ENCODE measurements around the gene LCN6. TPM values are rescaled to one million over a fixed set of nuclear protein-coding genes. Genes with fewer than 3 reads are reported as not detected.

The LCN6 gene
- total RNA-seq, 2 experiments from 2014 or later = not detected

DNA sequence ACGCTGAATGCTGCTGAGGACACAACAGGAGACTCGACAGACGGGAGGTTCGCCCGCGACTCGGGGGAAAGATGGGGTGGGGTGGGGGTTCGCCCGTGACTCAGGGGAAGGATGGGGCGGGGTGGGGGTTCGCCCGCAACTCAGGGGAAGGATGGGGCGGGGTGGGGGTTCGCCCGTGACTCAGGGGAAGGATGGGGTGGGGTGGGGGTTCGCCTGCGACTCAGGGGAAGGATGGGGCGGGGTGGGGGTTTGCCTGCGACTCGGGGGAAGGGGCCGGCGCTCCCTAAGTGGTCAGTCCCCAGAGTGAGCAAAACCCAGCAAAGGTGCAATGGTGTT, 2.2 kb downstream of the LCN6 start:
- H3K27ac Mint-ChIP-seq = no peak overlapping the region
- CTCF ChIA-PET = no interaction called here
- H3K36me3 Mint-ChIP-seq (ENCODE audit: low read depth) = no peaks in the 10 kb centered on the region
- no peak overlapping the region for H3K4me3 Mint-ChIP-seq
- DNase-seq = no peak
- peaks cover 3% of the 10 kb centered on the region for H3K9me3 Mint-ChIP-seq
- intact Hi-C loops (cut with micrococcal nuclease) = no loop called here
- no peaks in the 10 kb centered on the region for H3K27me3 Mint-ChIP-seq (ENCODE audit: low read depth)
- peaks cover 23% of the 10 kb centered on the region for H3K4me1 Mint-ChIP-seq (ENCODE audit: low read depth)

DNA sequence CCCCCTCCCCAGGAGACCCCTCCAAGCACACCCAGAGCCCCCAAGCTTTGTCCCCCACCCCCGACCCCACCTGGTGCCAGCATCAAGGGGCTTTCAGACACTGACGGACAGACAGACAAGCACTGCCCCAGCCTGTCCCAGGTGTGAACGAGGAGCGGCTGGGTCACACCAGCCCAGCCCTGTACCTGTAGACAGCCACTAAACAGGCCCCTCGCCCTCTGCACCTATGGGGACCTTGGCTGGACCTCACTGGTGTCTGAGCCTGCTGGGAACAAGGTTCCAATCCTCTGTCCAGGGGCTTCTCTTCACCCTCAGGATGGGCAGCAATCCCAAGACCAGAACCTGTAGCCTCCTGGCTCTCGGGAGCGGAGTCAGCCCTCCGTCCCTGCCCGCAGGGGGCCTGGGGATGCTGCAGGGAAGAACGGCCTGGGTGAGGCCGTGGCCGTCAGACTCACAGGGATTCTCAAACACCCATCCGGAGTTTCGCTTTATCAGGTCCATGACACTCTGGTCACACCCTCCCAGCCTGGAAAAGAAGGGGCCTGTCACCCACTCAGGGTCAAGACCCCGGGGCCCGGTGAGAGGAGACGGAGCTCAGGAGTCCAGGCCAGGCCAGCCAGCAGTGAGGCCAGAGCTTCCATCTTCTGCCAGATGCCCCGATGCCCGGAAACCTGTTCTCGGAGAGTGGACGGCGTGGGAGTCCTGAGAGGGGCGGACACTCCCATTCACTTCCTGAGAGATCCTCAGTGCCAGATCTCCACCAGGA, 2.8 kb downstream of the LCN6 start:
- CTCF ChIA-PET = interaction anchor here (0.6 to 1.2 kb wide), 2 partner anchors 17 to 38 kb away, joined by 3 to 4 read pairs; no protein-coding TSS in a partner anchor
- Mint-ChIP-seq H3K4me3 (no peak overlapping the region), H3K36me3 (ENCODE audit: low read depth) (no peaks in the 10 kb centered on the region), H3K27ac (no peak overlapping the region), H3K27me3 (ENCODE audit: low read depth) (no peaks in the 10 kb centered on the region), H3K4me1 (ENCODE audit: low read depth) (peaks cover 21% of the 10 kb centered on the region), H3K9me3 (peaks cover under 1% of the 10 kb centered on the region)
- intact Hi-C loops (cut with micrococcal nuclease) = no loop called here
- no peak for DNase-seq

DNA sequence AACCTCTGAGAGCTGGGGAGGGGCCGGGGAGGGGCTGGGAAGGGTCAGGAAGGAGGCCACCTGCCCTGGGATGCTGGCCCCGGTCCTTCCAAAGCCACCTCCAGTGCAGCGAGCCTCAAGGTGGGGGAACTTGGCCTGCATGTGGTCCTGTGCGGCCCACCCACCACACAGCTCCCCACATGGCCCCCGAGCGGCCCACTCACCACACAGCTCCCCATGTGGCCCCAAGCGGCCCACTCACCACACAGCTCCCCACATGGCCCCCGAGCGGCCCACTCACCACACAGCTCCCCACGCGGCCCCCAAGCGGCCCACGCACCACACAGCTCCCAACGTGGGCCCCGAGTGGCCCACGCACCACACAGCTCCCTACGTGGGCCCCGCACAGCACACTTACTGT, 3.6 kb downstream of the LCN6 start:
- intact Hi-C loops (cut with micrococcal nuclease) = no loop called here
- H3K36me3 Mint-ChIP-seq (ENCODE audit: low read depth) = no peaks in the 10 kb centered on the region
- no peaks in the 10 kb centered on the region for H3K9me3 Mint-ChIP-seq
- H3K27ac Mint-ChIP-seq = no peak overlapping the region
- no peaks in the 10 kb centered on the region for H3K27me3 Mint-ChIP-seq (ENCODE audit: low read depth)
- no peak overlapping the region for H3K4me3 Mint-ChIP-seq
- peaks cover 18% of the 10 kb centered on the region for H3K4me1 Mint-ChIP-seq (ENCODE audit: low read depth)
- CTCF ChIA-PET = interaction anchor here (0.5 to 1.2 kb wide), 4 partner anchors 16 to 256 kb away, joined by 3 to 4 read pairs (median 4); no protein-coding TSS in a partner anchor
- DNase-seq = no peak

DNA sequence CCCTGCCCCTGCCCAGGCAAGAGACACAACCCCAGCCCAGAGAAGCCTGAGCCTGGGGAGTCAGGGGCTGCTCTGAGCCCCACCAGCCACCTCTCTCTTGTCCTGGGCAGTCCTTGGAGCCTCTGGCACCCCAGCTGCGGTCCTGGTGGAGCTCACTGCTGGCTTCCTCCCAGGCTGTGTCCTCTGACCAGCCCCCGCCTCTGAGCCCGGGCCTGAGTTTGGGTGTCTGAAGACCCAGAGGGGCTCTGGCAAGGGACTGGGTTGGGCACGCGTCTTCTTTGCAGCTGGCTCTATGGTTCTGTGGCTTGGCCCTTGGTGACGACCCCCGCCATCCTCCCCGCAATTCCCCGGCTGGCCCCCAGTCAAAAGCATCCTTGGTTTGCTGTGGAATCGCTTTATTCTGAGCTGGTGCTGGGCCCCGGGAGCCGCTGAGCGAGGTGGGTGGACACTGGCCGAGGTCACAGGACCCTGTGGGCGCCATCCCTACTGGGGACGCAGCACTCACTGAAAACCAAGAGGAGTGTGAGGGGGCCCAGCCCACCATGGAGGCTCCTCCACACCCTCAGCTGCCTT, 4.6 kb downstream of the LCN6 start:
- CTCF ChIA-PET = interaction anchor here (4.5 kb wide), 1 partner anchor 14 kb away, joined by 14 read pairs; the partner anchor contains the start of gene LCN8
- Mint-ChIP-seq H3K4me3 (no peak overlapping the region), H3K4me1 (ENCODE audit: low read depth) (peaks cover 18% of the 10 kb centered on the region), H3K27me3 (ENCODE audit: low read depth) (no peaks in the 10 kb centered on the region), H3K9me3 (no peaks in the 10 kb centered on the region), H3K36me3 (ENCODE audit: low read depth) (no peaks in the 10 kb centered on the region), H3K27ac (no peak overlapping the region)
- no peak for DNase-seq
- intact Hi-C loops (cut with micrococcal nuclease) = no loop called here

DNA sequence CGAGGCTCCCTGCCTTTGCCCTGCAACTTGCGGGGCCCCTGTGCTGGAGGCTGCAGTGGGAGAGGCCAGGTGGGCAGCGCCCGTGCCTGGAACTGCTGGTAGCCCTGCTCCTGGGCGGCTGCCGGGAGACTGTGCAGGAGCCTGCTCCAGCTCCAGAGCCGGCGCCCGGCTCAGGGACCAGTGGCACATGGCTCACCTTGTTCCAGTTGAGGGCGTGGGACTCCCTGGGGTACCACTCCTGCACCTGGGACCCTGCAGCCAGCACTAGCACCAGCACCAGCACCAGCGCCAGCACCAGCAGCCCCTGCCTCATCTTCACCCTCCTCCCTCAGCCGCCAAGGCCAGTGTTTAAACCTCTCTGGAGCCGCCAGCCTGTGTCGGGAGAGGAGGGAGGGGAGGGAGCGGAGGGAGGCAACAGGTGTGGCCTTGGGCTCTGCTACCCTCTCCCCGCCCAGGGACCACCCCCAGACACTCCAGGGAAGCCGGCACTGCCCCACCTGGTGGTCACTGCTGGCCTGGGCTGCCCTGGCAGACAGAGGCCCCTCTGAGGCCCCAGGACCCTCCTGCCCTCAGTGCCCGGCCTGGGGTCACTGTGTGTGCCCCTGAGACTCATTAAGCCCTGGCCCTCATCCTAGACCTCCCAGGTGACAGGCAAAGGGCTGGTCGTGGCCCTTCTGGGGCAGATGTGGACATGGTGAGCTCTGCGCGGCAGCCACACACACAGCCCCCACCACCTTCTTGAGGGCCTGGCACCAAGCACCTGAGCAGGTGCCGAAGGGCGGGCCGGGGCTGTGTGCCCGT, 5.5 kb downstream of the LCN6 start, which contains the start of gene LCN10:
LCN10 (minus strand) TSS at position 350 of the 801 bp plus-strand sequence; CDS start at position 313, 37 bp downstream.
- Mint-ChIP-seq H3K4me3 (peak within 1 kb of the TSS; percentile 61), H3K36me3 (ENCODE audit: low read depth) (no peaks in the 10 kb centered on the region), H3K4me1 (ENCODE audit: low read depth) (peaks cover 18% of the 10 kb centered on the region), H3K27me3 (ENCODE audit: low read depth) (no peaks in the 10 kb centered on the region), H3K9me3 (no peaks in the 10 kb centered on the region), H3K27ac (no peak within 1 kb of the TSS)
- no peak for DNase-seq
- intact Hi-C loops (cut with micrococcal nuclease) = no loop called here
- CTCF ChIA-PET = interaction anchor here (1.3 to 4.5 kb wide), 2 partner anchors 15 kb away, joined by 4 to 14 read pairs; partner anchors contain the start of gene LCN8

DNA sequence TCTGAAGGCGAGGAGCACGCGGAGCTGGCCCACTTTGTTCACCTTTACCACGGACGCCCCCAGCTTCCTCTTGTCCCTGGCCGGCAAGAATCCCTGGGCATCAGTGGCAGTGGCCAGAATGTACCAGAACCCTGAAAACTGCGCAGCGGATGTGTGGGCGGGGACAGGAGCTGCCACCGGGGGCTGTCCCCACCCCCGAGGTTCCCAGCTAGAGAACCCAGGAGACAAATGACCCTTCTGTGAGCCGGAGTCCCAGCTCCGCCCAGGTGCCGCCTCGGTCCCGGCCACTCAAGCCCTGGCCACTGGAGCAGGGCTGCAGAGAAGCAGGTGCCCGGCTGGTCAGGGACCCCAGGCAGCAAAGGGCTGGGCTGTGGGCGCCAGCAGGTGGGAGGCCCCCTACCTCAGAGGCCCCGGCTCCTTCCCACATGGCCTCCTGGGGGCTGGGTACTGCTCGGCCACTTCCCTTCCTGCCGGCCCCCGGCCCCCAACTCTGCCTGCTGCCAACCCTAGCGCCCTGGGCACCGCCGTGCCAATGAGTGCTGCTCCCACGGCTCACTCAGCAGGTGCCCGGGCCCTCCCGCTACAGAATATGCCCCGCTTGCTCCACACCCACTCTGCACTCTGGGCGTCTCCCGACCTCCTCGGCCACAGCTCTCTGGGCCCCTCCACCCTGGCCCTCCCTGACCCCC, 6.3 kb downstream of the LCN6 start:
- H3K27me3 Mint-ChIP-seq (ENCODE audit: low read depth) = no peaks in the 10 kb centered on the region
- no peaks in the 10 kb centered on the region for H3K9me3 Mint-ChIP-seq
- H3K36me3 Mint-ChIP-seq (ENCODE audit: low read depth) = no peaks in the 10 kb centered on the region
- H3K27ac Mint-ChIP-seq = no peak overlapping the region
- CTCF ChIA-PET = interaction anchor here (0.7 to 4.5 kb wide), 3 partner anchors 14 to 24 kb away, joined by 3 to 14 read pairs (median 4); partner anchors contain the start of gene LCN8
- peaks cover 18% of the 10 kb centered on the region for H3K4me1 Mint-ChIP-seq (ENCODE audit: low read depth)
- intact Hi-C loops (cut with micrococcal nuclease) = no loop called here
- peak; percentile 78 for DNase-seq
- H3K4me3 Mint-ChIP-seq = peak overlapping the region; percentile 61

DNA sequence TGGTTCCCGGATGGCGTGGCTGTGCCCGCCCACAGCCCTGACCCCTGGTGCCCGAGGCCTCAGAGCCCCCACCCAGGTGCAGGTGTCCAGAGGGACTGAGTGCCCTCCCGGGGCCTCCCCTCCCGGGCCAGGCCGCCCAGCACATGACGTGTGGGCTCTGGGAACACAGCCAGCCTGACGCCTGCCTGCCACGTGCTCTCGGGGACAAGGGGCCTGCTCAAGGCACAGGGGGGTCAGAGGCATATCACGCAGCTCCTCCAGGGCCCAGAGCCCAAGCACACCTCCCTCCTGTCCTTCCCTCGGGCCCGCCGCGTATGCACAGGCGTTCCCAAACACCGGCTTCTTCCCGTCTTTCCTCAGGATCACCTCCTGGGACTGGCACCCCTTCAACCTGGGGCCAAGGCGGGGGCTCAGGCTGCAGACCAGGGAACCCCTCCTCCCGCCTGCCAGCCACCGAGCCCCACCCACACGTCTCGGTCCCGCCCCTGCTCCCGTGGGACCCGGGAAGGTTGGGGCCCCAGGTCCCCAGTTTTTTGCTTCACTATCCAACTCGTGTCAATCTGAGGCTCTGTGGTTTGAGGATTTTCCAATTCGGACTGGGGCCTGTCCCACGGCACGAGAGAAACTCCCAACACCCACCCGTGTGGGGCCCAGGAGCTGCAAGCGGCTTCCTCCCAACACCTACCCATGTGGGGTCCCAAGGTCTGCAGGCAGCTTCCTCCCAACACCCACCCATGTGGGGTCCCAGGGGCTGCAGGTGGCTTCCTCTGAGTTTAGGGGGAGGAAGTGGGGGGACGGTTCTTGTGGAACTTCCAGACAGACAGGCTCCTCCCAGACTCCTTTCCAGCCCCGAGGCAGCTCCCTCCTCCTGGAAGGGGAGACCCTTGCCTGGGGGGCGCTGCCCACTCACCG, 7.1 kb downstream of the LCN6 start:
- CTCF ChIA-PET = interaction anchor here (0.7 to 4.5 kb wide), 3 partner anchors 13 to 25 kb away, joined by 3 to 14 read pairs (median 4); partner anchors contain the start of gene LCN8
- Mint-ChIP-seq H3K27me3 (ENCODE audit: low read depth) (no peaks in the 10 kb centered on the region), H3K4me3 (peak overlapping the region; percentile 61), H3K36me3 (ENCODE audit: low read depth) (no peaks in the 10 kb centered on the region), H3K9me3 (no peaks in the 10 kb centered on the region), H3K4me1 (ENCODE audit: low read depth) (peaks cover 18% of the 10 kb centered on the region), H3K27ac (no peak overlapping the region)
- intact Hi-C loops (cut with micrococcal nuclease) = no loop called here
- peak; percentile 38 for DNase-seq

DNA sequence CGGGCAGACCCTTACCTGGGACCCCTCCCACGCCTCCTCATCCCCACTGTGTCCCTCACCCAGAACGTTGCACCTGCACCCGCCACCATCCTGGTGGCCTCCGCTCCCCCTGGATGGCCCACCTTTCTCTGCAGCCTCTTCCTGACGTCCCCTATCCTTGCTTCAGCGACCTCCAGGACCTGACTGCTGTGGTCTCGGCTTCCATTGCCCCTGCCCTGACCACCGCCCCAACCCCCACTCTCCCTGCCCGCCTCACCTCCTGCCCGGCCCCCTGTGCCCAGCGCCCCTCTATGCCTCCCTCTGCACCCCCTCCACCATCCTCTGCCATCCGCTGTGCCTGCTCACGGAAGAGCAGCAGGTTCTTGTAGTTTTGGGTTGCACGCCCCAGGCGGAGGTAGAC, 7.8 kb downstream of the LCN6 start:
- intact Hi-C loops (cut with micrococcal nuclease) = no loop called here
- CTCF ChIA-PET = interaction anchor here (1.1 to 4.5 kb wide), 2 partner anchors 14 to 18 kb away, joined by 5 to 14 read pairs; partner anchors contain the start of gene LCN8
- DNase-seq = no peak
- Mint-ChIP-seq H3K9me3 (no peaks in the 10 kb centered on the region), H3K27me3 (ENCODE audit: low read depth) (no peaks in the 10 kb centered on the region), H3K36me3 (ENCODE audit: low read depth) (no peaks in the 10 kb centered on the region), H3K4me3 (peak overlapping the region; percentile 41), H3K27ac (no peak overlapping the region), H3K4me1 (ENCODE audit: low read depth) (peaks cover 18% of the 10 kb centered on the region)

DNA sequence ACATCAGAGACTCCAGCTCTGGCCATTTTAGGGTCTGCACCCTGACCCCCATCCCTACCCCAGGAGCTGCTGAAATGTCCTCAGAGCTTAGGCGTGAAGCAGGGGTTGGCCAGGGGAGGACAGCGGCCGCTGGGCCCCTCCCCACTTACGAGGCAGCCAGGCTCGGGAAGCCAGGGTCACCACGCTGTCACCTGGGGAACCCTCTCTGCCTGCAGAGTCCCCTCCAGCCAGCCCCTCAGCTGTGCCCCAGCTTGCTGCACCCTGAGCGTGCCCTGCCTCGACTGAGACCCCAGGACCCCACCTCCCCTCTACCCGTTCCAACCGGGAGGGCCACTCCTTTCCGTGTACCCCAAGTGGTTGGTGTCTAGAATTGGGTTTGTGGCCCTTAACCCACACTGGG, 8.3 kb downstream of the LCN6 start:
- Mint-ChIP-seq H3K27ac (no peak overlapping the region), H3K9me3 (no peaks in the 10 kb centered on the region), H3K4me3 (peak overlapping the region; percentile 41), H3K27me3 (ENCODE audit: low read depth) (no peaks in the 10 kb centered on the region), H3K36me3 (ENCODE audit: low read depth) (no peaks in the 10 kb centered on the region), H3K4me1 (ENCODE audit: low read depth) (peaks cover 18% of the 10 kb centered on the region)
- intact Hi-C loops (cut with micrococcal nuclease) = no loop called here
- DNase-seq = no peak
- CTCF ChIA-PET = interaction anchor here (1.1 to 4.5 kb wide), 2 partner anchors 13 to 18 kb away, joined by 5 to 14 read pairs; partner anchors contain the start of gene LCN8

DNA sequence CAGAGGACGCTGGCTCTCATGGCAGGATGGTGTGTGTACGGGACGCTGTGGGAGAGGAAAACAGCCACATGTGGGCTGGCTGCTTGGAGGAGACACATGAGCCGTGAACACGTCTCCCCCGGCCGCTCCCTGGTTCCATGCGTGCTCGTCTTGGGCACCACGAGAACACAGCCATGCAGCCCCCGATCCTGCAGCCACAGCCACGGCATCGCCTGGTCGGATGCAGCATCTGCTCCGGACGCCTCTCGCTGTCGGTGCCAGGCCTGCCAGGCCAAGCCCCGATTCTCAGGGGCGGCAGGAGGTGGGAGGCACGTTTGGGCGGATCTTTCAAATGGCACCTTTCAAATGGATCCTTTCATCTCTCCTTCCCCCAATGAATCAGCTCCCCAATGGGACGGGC, 8.8 kb downstream of the LCN6 start:
- Mint-ChIP-seq H3K9me3 (no peaks in the 10 kb centered on the region), H3K4me3 (no peak overlapping the region), H3K36me3 (ENCODE audit: low read depth) (no peaks in the 10 kb centered on the region), H3K27ac (no peak overlapping the region), H3K27me3 (ENCODE audit: low read depth) (no peaks in the 10 kb centered on the region), H3K4me1 (ENCODE audit: low read depth) (peaks cover 21% of the 10 kb centered on the region)
- intact Hi-C loops (cut with micrococcal nuclease) = no loop called here
- no peak for DNase-seq
- CTCF ChIA-PET = interaction anchor here (1.1 to 4.5 kb wide), 2 partner anchors 13 to 19 kb away, joined by 5 to 14 read pairs; partner anchors contain the start of gene LCN8

DNA sequence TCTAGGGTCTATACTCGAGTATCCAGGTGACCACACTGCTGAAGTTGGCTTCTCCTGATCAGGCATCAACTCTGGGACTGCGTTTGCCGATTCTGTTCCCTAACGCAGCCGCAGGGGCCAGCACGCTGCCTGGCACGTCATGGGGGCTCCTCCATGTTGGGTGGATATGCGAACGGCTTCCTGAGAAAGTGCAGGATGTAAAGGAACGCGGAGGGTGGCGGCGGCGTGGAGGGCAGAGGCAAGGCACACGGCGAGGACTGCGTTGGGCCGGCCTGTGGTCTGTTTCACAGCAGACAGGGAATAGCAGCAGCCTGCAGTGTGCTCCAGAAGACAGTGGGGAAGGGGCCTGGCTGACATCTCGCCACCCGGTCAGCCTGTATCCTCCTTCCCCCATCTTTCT, 9.4 kb downstream of the LCN6 start:
- Mint-ChIP-seq H3K4me3 (no peak overlapping the region), H3K9me3 (no peaks in the 10 kb centered on the region), H3K27ac (no peak overlapping the region), H3K4me1 (ENCODE audit: low read depth) (peaks cover 24% of the 10 kb centered on the region), H3K36me3 (ENCODE audit: low read depth) (no peaks in the 10 kb centered on the region), H3K27me3 (ENCODE audit: low read depth) (no peaks in the 10 kb centered on the region)
- DNase-seq = no peak
- CTCF ChIA-PET = no interaction called here
- intact Hi-C loops (cut with micrococcal nuclease) = no loop called here

All from activated naive CD4-positive, alpha-beta T cell treated with anti-CD3 and anti-CD28 coated beads for 36 hours (primary cell).